ENCODE measurements around the gene RCHY1.
"Not testable (repeated sequence)": the region's sequence is repeated elsewhere in the genome, so short reads cannot be mapped to it uniquely, and the experiment has no call there.

RCHY1 gene

GRCh38 chr4:75514131-75514948 lies at the start of gene RCHY1, which contains the start of gene THAP6:
Gene RCHY1, minus strand, starts transcription at chr4:75514403. Its CDS starts 117 bp downstream, at chr4:75514286.
Gene THAP6, plus strand, starts transcription at chr4:75514473. Its CDS starts 980 bp downstream, at chr4:75515453.
- DNase-seq (ENCODE audit: low spot score), result peak; percentile 95

GRCh38 chr4:75561789-75562188 lies 47.6 kb upstream of the RCHY1 start:
- no peak for DNase-seq (ENCODE audit: low spot score)

GRCh38 chr4:75557696-75558095 lies 43.5 kb upstream of the RCHY1 start:
- no peak for DNase-seq (ENCODE audit: low spot score)

- DNase-seq (ENCODE audit: low spot score), result no peak
These were observed 41.3 kb upstream of the RCHY1 start, which contains the start of gene ODAPH for GRCh38 chr4:75555294-75556164. Gene ODAPH, plus strand, starts transcription at chr4:75556066. Its CDS starts 17 bp downstream, at chr4:75556083.

- no peak for DNase-seq (ENCODE audit: low spot score)
These were observed 38.2 kb upstream of the RCHY1 start for GRCh38 chr4:75552452-75552851.

GRCh38 chr4:75549019-75549418 lies 34.8 kb upstream of the RCHY1 start:
- DNase-seq (ENCODE audit: low spot score), result no peak

GRCh38 chr4:75547647-75548387 lies 33.6 kb upstream of the RCHY1 start:
- peak; percentile 11 for DNase-seq (ENCODE audit: low spot score)

GRCh38 chr4:75545526-75545925 lies 31.3 kb upstream of the RCHY1 start:
- DNase-seq (ENCODE audit: low spot score), result no peak

GRCh38 chr4:75544870-75545269 lies 30.7 kb upstream of the RCHY1 start:
- no peak for DNase-seq (ENCODE audit: low spot score)

GRCh38 chr4:75544220-75544619 lies 30.0 kb upstream of the RCHY1 start:
- not testable (repeated sequence) for DNase-seq (ENCODE audit: low spot score)

GRCh38 chr4:75542824-75543223 lies 28.6 kb upstream of the RCHY1 start:
- DNase-seq (ENCODE audit: low spot score), result no peak

GRCh38 chr4:75537308-75537707 lies 23.1 kb upstream of the RCHY1 start:
- not testable (repeated sequence) for DNase-seq (ENCODE audit: low spot score)

- DNase-seq (ENCODE audit: low spot score), result not testable (repeated sequence)
These were observed 19.7 kb upstream of the RCHY1 start for GRCh38 chr4:75533926-75534325.

GRCh38 chr4:75533339-75533887 lies 19.2 kb upstream of the RCHY1 start:
- not testable (repeated sequence) for DNase-seq (ENCODE audit: low spot score)

- DNase-seq (ENCODE audit: low spot score), result not testable (repeated sequence)
These were observed 17.4 kb upstream of the RCHY1 start for GRCh38 chr4:75531536-75532143.

- DNase-seq (ENCODE audit: low spot score), result no peak
These were observed 16.5 kb upstream of the RCHY1 start for GRCh38 chr4:75530556-75531322.

GRCh38 chr4:75527482-75527881 lies 13.3 kb upstream of the RCHY1 start:
- no peak for DNase-seq (ENCODE audit: low spot score)

GRCh38 chr4:75525910-75526309 lies 11.7 kb upstream of the RCHY1 start:
- no peak for DNase-seq (ENCODE audit: low spot score)

GRCh38 chr4:75525086-75525485 lies 10.9 kb upstream of the RCHY1 start:
- DNase-seq (ENCODE audit: low spot score), result no peak

GRCh38 chr4:75519452-75519851 lies 5.2 kb upstream of the RCHY1 start:
- DNase-seq (ENCODE audit: low spot score), result not testable (repeated sequence)
